Astrocyte of the spinal cord (primary cell): ENCODE data around the gene ZCCHC3.

Experiments used
- DNase-seq: peaks from one replicate; pipeline ENCODE4 v3.0.0; 2011; ENCODE audit warnings: low read depth, low spot score
- H3K4me3 ChIP-seq: 2 replicates; pipeline ENCODE4 v1.5.1; 2011; ENCODE audit warnings: low read depth, mild to moderate bottlenecking, low read length, moderate library complexity
- CTCF ChIP-seq: IDR thresholded peaks from 2 replicates; pipeline ENCODE4 v1.5.1; 2012; ENCODE audit warnings: low read depth, mild to moderate bottlenecking, low read length, inconsistent platforms
- in situ Hi-C: cut with HindIII; loops from 2 replicates; pipeline ENCODE4 v1.10.0; 2017; ENCODE audit warnings: low sequenced_read_pairs

ZCCHC3 gene

DNA sequence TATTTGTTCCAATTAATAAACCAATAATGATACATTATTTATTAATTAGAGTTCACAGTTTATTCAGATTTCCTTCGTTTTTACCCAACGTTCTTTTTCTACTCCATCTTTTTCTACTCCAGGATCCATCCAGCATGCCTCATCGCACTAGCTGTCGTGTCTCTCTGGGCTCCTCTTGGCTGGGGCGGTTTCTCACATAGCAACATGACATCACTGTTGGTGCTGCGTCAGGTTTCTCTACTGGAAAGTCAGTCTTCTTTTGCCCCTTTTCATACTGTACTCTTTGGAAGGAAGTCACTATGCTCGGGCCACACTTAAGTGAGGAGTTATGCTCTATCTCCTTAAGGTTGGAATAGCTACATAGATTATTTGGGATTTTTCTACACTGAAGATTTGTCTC lies 14.2 kb downstream of the ZCCHC3 start:
- TF ChIP-seq CTCF, result no peak
- no peak overlapping the region for H3K4me3 ChIP-seq
- DNase-seq, result no peak
- in situ Hi-C loops, result no loop called here

DNA sequence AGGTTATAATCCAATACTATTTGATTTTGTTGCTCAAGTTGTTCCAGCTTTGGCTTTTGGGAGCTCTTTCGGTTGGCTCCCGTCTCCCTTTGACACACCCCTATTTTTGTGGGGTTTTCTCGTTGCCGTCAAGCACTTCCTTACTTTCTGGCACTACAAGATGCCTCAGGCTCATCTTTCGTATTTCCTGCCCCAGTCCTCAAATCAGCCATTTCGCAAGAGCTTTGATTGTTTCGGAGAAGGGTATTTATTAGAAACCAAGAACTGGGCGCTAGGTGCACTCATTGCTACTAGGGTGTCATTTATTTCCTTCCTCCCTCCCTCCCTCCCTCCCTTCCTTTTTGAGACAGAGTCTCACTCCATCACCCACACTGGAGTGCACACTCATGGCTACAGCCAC lies 14.7 kb downstream of the ZCCHC3 start:
- TF ChIP-seq CTCF, result no peak
- in situ Hi-C loops, result no loop called here
- DNase-seq, result no peak
- no peak overlapping the region for H3K4me3 ChIP-seq

DNA sequence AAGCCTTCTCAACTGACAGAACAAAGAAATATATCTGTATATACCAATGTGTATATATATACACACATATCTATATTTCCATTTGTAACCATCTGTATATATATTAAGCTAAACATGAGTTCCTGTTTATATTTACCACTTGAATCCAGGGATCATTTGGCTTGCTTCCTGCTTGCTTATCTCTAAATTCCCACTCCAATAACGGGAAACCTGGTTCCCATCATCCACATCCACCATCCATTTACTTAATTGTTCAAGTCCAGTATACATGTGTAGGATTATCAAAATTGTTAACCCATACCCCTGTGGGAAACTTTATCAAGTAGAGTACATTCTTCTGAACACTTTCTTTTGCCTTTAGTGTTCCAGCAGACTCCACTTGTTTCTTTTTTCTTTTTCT lies 15.5 kb downstream of the ZCCHC3 start:
- no peak overlapping the region for H3K4me3 ChIP-seq

GRCh38 chr20:313402-313801 lies 16.0 kb downstream of the ZCCHC3 start:
- DNase-seq, result no peak
- no peak overlapping the region for H3K4me3 ChIP-seq
- no peak for TF ChIP-seq CTCF
- in situ Hi-C loops, result no loop called here

More for the DNA sequence above, 15.5 kb downstream of the ZCCHC3 start:
- no peak for DNase-seq
- TF ChIP-seq CTCF, result no peak
- in situ Hi-C loops, result no loop called here

- H3K4me3 ChIP-seq, result no peak overlapping the region
- in situ Hi-C loops, result no loop called here
- DNase-seq, result peak; percentile 55
- no peak for TF ChIP-seq CTCF
Observed at GRCh38 chr20:313948-314347, 16.6 kb downstream of the ZCCHC3 start.

DNA sequence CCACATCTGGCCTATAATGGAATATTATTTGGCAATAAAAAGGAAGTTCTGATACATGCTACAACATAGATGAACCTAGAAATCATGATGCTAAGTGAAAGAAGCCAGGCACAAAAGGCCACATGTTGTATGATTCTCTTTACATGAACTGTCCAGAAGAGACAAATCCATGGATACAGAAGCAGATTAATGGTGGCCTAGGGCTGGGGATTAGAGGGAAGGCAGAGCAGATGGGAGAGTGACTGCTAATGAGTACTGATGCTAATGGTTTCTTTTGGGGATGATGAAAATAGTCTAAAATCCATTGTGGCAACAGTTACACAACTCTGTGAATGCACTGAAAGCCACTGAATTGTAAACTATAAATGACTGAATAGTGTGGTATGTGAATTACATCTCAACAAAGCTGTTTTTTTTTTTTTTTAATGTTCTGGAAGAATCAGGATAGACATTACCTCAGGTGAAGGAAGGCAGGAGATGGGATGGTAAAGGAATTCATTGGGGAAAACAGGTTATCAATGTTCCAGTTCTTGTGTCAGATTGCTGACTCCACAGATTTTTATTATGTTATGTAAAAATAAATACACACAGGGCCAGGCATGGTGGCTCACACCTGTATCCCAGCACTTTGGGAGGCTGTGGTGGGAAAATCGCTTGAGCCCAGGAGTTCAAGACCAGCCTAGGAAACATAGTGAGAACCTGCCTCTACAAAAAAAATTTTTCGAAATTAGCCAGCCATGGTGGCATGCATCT lies 19.1 kb downstream of the ZCCHC3 start:
- in situ Hi-C loops, result no loop called here
- no peak for TF ChIP-seq CTCF
- H3K4me3 ChIP-seq, result no peak overlapping the region
- DNase-seq, result no peak
